SH-SY5Y (cell line): ENCODE measurements around the gene PDE1A.

Experiments used
- GATA2 ChIP-seq: IDR thresholded peaks from 2 replicates; pipeline ENCODE4 v1.6.1; 2011; ENCODE audit warnings: mild to moderate bottlenecking, low read depth, low read length
- GATA3 ChIP-seq: IDR thresholded peaks from 2 replicates; pipeline ENCODE4 v1.6.1; 2011; ENCODE audit warnings: low read depth, mild to moderate bottlenecking, low read length, moderate library complexity

GRCh38 chr2:182116774-182117173 is 310.1 kb downstream of the PDE1A start:
- TF ChIP-seq GATA2 (no peak), GATA3 (no peak)
